AG04450 (cell line): ENCODE data around the gene ARHGAP9. TPM values are rescaled to one million over a fixed set of nuclear protein-coding genes. Genes with fewer than 3 reads are reported as not detected.

Experiments used
- CTCF ChIA-PET: fragments of 300-600, 350-600 bp; formaldehyde crosslinking; extraction: SDS; loops from one replicate; lab custom pipeline; 2022; ENCODE audit warnings: antibody characterized with exemption, inconsistent platforms; lab: Charles Lee
- POLR2A ChIA-PET: fragments of 350-600 bp; formaldehyde crosslinking; extraction: SDS; loops from one replicate; lab custom pipeline; 2021; ENCODE audit warnings: antibody characterized with exemption, inconsistent platforms; lab: Yijun Ruan, JAX
- DNase-seq: peaks from one replicate; pipeline ENCODE4 v3.0.0-alpha.2; 2011; ENCODE audit warnings: low read depth, low spot score
- H3K27ac ChIP-seq: one replicate; pipeline ENCODE4 v1.5.1; 2012; ENCODE audit warnings: low read depth, low read length, control low read depth
- H3K27me3 ChIP-seq: one replicate; pipeline ENCODE4 v1.6.0; 2012; ENCODE audit warnings: low read length; ENCODE audit not compliant: control insufficient read depth, insufficient read depth
- H3K4me3 ChIP-seq: 2 replicates; pipeline ENCODE4 v1.5.1; 2011; ENCODE audit warnings: mild to moderate bottlenecking, low read depth, low read length, control low read depth
- H3K9me3 ChIP-seq: 2 replicates; pipeline ENCODE4 v1.5.1; 2012; ENCODE audit warnings: low read length; ENCODE audit not compliant: control insufficient read depth, insufficient read depth
- CTCF ChIP-seq: IDR thresholded peaks from 2 replicates; pipeline ENCODE4 v1.5.1; 2011; ENCODE audit warnings: low read depth, low read length, control low read depth, inconsistent platforms
- polyA plus RNA-seq: library from polyadenylated mRNA; depleted of rRNA; stranded (reverse); fragments of >200 nt; gene quantifications from 2 replicates; pipeline ENCODE4 v1.2.3, GENCODE V29; 2011

ARHGAP9 gene
- polyA plus RNA-seq, 1 experiment, result 1.2 TPM

- Histone ChIP-seq H3K4me3 (no peak overlapping the region), H3K9me3 (no peaks in the 10 kb centered on the region), H3K27me3 (peaks cover 27% of the 10 kb centered on the region), H3K27ac (no peak overlapping the region)
- no peak for TF ChIP-seq CTCF
- ChIA-PET CTCF (interaction anchor here (1.0 to 3.2 kb wide), 2 partner anchors 11 to 17 kb away, joined by 4 to 14 read pairs (median 5); partner anchors contain the start of gene GLI1), POLR2A (no interaction called here)
- DNase-seq, result no peak
Measured at GRCh38 chr12:57470286-57470969, 9.2 kb downstream of the ARHGAP9 start.

- H3K4me3 ChIP-seq, result no peak overlapping the region
- CTCF ChIA-PET, result interaction anchor here (1.0 to 3.2 kb wide), 3 partner anchors 11 to 17 kb away, joined by 3 to 14 read pairs (median 4); partner anchors contain the start of gene GLI1
- H3K27ac ChIP-seq, result no peak overlapping the region
- no peak for DNase-seq
- H3K27me3 ChIP-seq, result peaks cover 18% of the 10 kb centered on the region
- no peaks in the 10 kb centered on the region for H3K9me3 ChIP-seq
- POLR2A ChIA-PET, result no interaction called here
- no peak for TF ChIP-seq CTCF
Measured at GRCh38 chr12:57469296-57470164, 10.1 kb downstream of the ARHGAP9 start.

- CTCF ChIA-PET, result interaction anchor here (3.2 kb wide), 1 partner anchor 9 kb away, joined by 14 read pairs; the partner anchor contains the start of gene GLI1
Measured at GRCh38 chr12:57467915-57468314, 11.8 kb downstream of the ARHGAP9 start.

GRCh38 chr12:57467212-57467874 lies 12.3 kb downstream of the ARHGAP9 start:
- no peak overlapping the region for H3K4me3 ChIP-seq
- no peak for TF ChIP-seq CTCF
- no peaks in the 10 kb centered on the region for H3K9me3 ChIP-seq
- no peak for DNase-seq
- H3K27ac ChIP-seq, result no peak overlapping the region
- CTCF ChIA-PET, result interaction anchor here (1.7 to 3.2 kb wide), 3 partner anchors 8 to 14 kb away, joined by 4 to 14 read pairs (median 4); partner anchors contain the start of gene GLI1
- POLR2A ChIA-PET, result no interaction called here
- H3K27me3 ChIP-seq, result peaks cover 5% of the 10 kb centered on the region

More at GRCh38 chr12:57467915-57468314, 11.8 kb downstream of the ARHGAP9 start:
- Histone ChIP-seq H3K9me3 (no peaks in the 10 kb centered on the region), H3K27me3 (peaks cover 5% of the 10 kb centered on the region), H3K27ac (no peak overlapping the region), H3K4me3 (no peak overlapping the region)
- no peak for TF ChIP-seq CTCF
- DNase-seq, result no peak
- POLR2A ChIA-PET, result no interaction called here
